K562 (cell line): ENCODE results near the gene FAM89B. TPM values are rescaled to one million over a fixed set of nuclear protein-coding genes. Genes with fewer than 3 reads are reported as not detected.

ENCODE experiments used
- ATAC-seq: fragments of 200-7000 bp; cut with Tn5 transposase; 3 replicates; pipeline ENCODE4 v1.9.1; 2020; ENCODE audit warnings: moderate library complexity
- BruUV-seq: library from RNA; stranded (reverse); fragments of 400-500 nt; replicated peaks from 2 replicates; lab custom pipeline; 2021; lab: Mats Ljungman, UMichigan
- CTCF ChIA-PET: fragments of 300-600 bp; formaldehyde crosslinking; extraction: SDS; loops from one replicate; lab custom pipeline; 2021; ENCODE audit warnings: low intra/inter-chr PET ratio; lab: Yijun Ruan, JAX
- POLR2A ChIA-PET: fragments of 300-600, 350-650 bp; sonication (Branson Sonifier 250); formaldehyde crosslinking; extraction: SDS; loops from one replicate; lab custom pipeline; 2021; ENCODE audit warnings: antibody characterized with exemption, inconsistent platforms; lab: Yijun Ruan, JAX
- DNase-seq, 4 experiments: peaks; one replicate each; pipeline versions ENCODE4 v3.0.0 to v3.0.0-alpha.2; 2011 to 2018; ENCODE audit warnings: low spot score in 3 of 4, mixed read lengths in 3 of 4; ENCODE audit errors: extremely low read depth in 1 of 4
- FAIRE-seq: peaks from 2 replicates; lab custom pipeline; 2011; peaks lifted over from hg19 to GRCh38; lab: Jason Lieb, UNC
- H2AFZ ChIP-seq: 2 replicates; pipeline ENCODE4 v1.6.0; 2011; ENCODE audit warnings: low read depth, low read length, control low read depth, inconsistent platforms
- H3K27ac ChIP-seq: fragments of 200-600 bp; 3 replicates; pipeline ENCODE4 v1.8.0; 2011; ENCODE audit warnings: low read depth, mild to moderate bottlenecking, control low read depth, inconsistent platforms, low read length, moderate library complexity, mixed read lengths; ENCODE audit errors: extremely low read depth
- H3K27me3 ChIP-seq, 2 experiments: fragments of 300-600 bp in 1 of 2; 2 replicates in 1 of 2; 3 replicates in 1 of 2; pipeline versions ENCODE4 v1.6.0 to v1.8.0; 2011; ENCODE audit warnings: inconsistent platforms in 2 of 2, low read length in 2 of 2, mild to moderate bottlenecking in 1 of 2, mixed read lengths in 1 of 2, moderate library complexity in 1 of 2; ENCODE audit not compliant: control insufficient read depth in 2 of 2, insufficient read depth in 2 of 2
- H3K36me3 ChIP-seq: fragments of 300-600 bp; 3 replicates; pipeline ENCODE4 v1.8.0; 2011; ENCODE audit warnings: mild to moderate bottlenecking, low read length, inconsistent platforms; ENCODE audit not compliant: control insufficient read depth, insufficient read depth
- H3K4me1 ChIP-seq, 2 experiments: fragments of 200-600 bp in 1 of 2; replicated peaks in 1 of 2; 2 replicates in 1 of 2; 3 replicates in 1 of 2; pipeline versions ENCODE4 v1.5.1 to v1.8.0; 2011; ENCODE audit warnings: inconsistent platforms in 2 of 2, low read length in 2 of 2, mild to moderate bottlenecking in 1 of 2, mixed read lengths in 1 of 2, moderate library complexity in 1 of 2; ENCODE audit not compliant: control insufficient read depth in 2 of 2, insufficient read depth in 2 of 2
- H3K4me2 ChIP-seq: 2 replicates; pipeline ENCODE4 v1.6.1; 2011; ENCODE audit warnings: low read length, control low read depth, inconsistent platforms, mixed read lengths; ENCODE audit not compliant: insufficient read depth
- H3K4me3 ChIP-seq: fragments of 200-600 bp; sonication (generic), shearing (Covaris generic); 2 replicates; pipeline ENCODE4 v1.5.1; 2016; ENCODE audit warnings: control low read depth, inconsistent platforms
- H3K79me2 ChIP-seq: fragments of 200-600 bp; 3 replicates; pipeline ENCODE4 v1.8.0; 2011; ENCODE audit warnings: low read length, inconsistent platforms; ENCODE audit not compliant: control insufficient read depth, insufficient read depth
- H3K9ac ChIP-seq, 2 experiments: 2 replicates each; pipeline versions ENCODE4 v1.6.0 to v1.6.1; 2011; ENCODE audit warnings: low read depth in 2 of 2, low read length in 2 of 2, control low read depth in 1 of 2, inconsistent platforms in 1 of 2, mild to moderate bottlenecking in 1 of 2, mixed read lengths in 1 of 2; ENCODE audit not compliant: insufficient read depth in 1 of 2
- H3K9me1 ChIP-seq: one replicate; pipeline ENCODE4 v1.6.0; 2011; ENCODE audit warnings: inconsistent platforms, mild to moderate bottlenecking, low read length, moderate library complexity; ENCODE audit not compliant: control insufficient read depth, insufficient read depth
- H3K9me3 ChIP-seq: replicated peaks from 2 replicates; pipeline ENCODE4 v1.5.1; 2011; ENCODE audit warnings: low read depth, low read length, inconsistent platforms; ENCODE audit not compliant: control insufficient read depth, insufficient read depth
- H4K20me1 ChIP-seq: replicated peaks from 2 replicates; pipeline ENCODE4 v1.6.1; 2011; ENCODE audit warnings: low read length, inconsistent platforms, mixed read lengths; ENCODE audit not compliant: control insufficient read depth, insufficient read depth
- CBFA2T2 ChIP-seq: fragments of 450-650 bp; conservative IDR thresholded peaks from 2 replicates; pipeline ENCODE4 v1.6.1; 2017; ENCODE audit warnings: mild to moderate bottlenecking
- CBFA2T3 ChIP-seq: fragments of 450-650 bp; IDR thresholded peaks from 2 replicates; pipeline ENCODE4 v1.6.1; 2017
- HMG20A ChIP-seq: fragments of 450-650 bp; formaldehyde crosslinking; conservative IDR thresholded peaks from 2 replicates; pipeline ENCODE4 v1.4.0; 2020; ENCODE audit warnings: mild to moderate bottlenecking, mixed read lengths
- MAX ChIP-seq: sonication (generic); formaldehyde crosslinking; IDR thresholded peaks from 2 replicates; pipeline ENCODE4 v1.9.0; 2022; ENCODE audit warnings: mild to moderate bottlenecking, missing genetic modification reagents
- NCOR1 ChIP-seq: fragments of 450-650 bp; IDR thresholded peaks from 2 replicates; pipeline ENCODE4 v1.6.1; 2016; ENCODE audit warnings: mild to moderate bottlenecking, moderate library complexity
- RBFOX2 ChIP-seq: fragments of 200-400 bp; formaldehyde crosslinking; IDR thresholded peaks from 2 replicates; pipeline ENCODE4 v1.6.1; 2017; ENCODE audit warnings: low read depth, mild to moderate bottlenecking, low read length, moderate library complexity
- ZMIZ1 ChIP-seq, 2 experiments: fragments of 150-350 bp in 1 of 2; IDR thresholded peaks; 2 replicates each; pipeline ENCODE4 v1.6.1; 2012 to 2016; ENCODE audit warnings: low read depth in 2 of 2, low read length in 2 of 2, mild to moderate bottlenecking in 1 of 2, moderate library complexity in 1 of 2
- ZNF263 ChIP-seq: sonication (generic); formaldehyde crosslinking; IDR thresholded peaks from 2 replicates; pipeline ENCODE4 v1.8.0; 2022; ENCODE audit warnings: mild to moderate bottlenecking, missing genetic modification reagents, borderline replicate concordance
- WGBS: fragments of 100-300 bp; shearing (Covaris generic); methylation state at CpG from one replicate; pipeline ENCODE4 v1.1.6; 2016; ENCODE audit warnings: low coverage, mixed read lengths; ENCODE audit not compliant: insufficient coverage; ENCODE audit errors: missing lambda C conversion rate; 5-methylcytosine and 5-hydroxymethylcytosine counted together
- in situ Hi-C: fragments of 300-500 bp; cut with MboI; formaldehyde crosslinking; loops from 4 replicates; pipeline ENCODE4 v1.15.0; 2018; ENCODE audit warnings: inconsistent platforms, mixed read lengths
- intact Hi-C: fragments of 100-400 bp; cut with micrococcal nuclease; formaldehyde crosslinking; loops from 2 replicates; pipeline ENCODE4 v1.14.2; 2022
- polyA plus RNA-seq, 8 experiments: library from polyadenylated mRNA; depleted of rRNA in 4 of 8; stranded (reverse) in 5 of 8; unstranded in 3 of 8; fragments of >200 nt; fragmentation: Nextera tagmentation in 2 of 8; fragmentation: Illumina TruSeq in 1 of 8; extraction: Ambion mirVana in 2 of 8; extraction: Trizol in 1 of 8; gene quantifications; 2 replicates each; pipeline versions ENCODE4 v1.2.1 to v1.2.3, GENCODE V29; 2011 to 2014; ENCODE audit warnings: inconsistent platforms in 1 of 8, missing spikeins in 1 of 8
- total RNA-seq, 7 experiments: library from RNA; depleted of rRNA in 6 of 7; stranded (reverse); fragments of >200 nt in 6 of 7; fragmentation: Illumina TruSeq in 2 of 7; extraction: Trizol in 2 of 7; gene quantifications; 2 replicates each; pipeline versions ENCODE4 v1.2.1 to v1.2.3, GENCODE V29; 2011 to 2021; ENCODE audit warnings: low replicate concordance in 1 of 7

FAM89B gene
- total and polyA plus RNA-seq, 9 of the 15 experiments (the other 6 are each of a cell fraction or from before 2014, with no cell fraction given): 0.32 to 27.6 (median 11.9) TPM

GRCh38 chr11:65578667-65579066 is 6.3 kb downstream of the FAM89B start:
- H2AFZ ChIP-seq: no peak overlapping the region
- no peak for TF ChIP-seq HMG20A
- TF ChIP-seq RBFOX2: 0 out of 2 replicates have a peak, but pooled peaks have one; percentile 3
- peak; percentile 32; the same call in 1 of the 2 replicates for TF ChIP-seq MAX (CRISPR knock-in tag)
- peak; percentile 32; the same call in 1 of the 2 replicates for TF ChIP-seq NCOR1
- peak; percentile 27; the same call in 1 of the 2 replicates for TF ChIP-seq ZNF263 (CRISPR knock-in tag)
- peak; percentile 53; the same call in 1 of the 2 replicates for TF ChIP-seq CBFA2T3
- TF ChIP-seq CBFA2T2: 0 out of 2 replicates have a peak, but pooled peaks have one; percentile 6
- no peak for TF ChIP-seq ZMIZ1 (IDR thresholded peaks at IDR 0.05; ENCODE audit: low read depth in 2 of 2, low read length in 2 of 2)
- TF ChIP-seq, all 486 proteins: peak for 6
- ChIA-PET POLR2A (interaction anchor here (1.0 to 1.7 kb wide), 4 partner anchors 8 to 155 kb away, joined by 3 to 4 read pairs (median 4); no protein-coding TSS in a partner anchor), CTCF (no interaction called here)
- Histone ChIP-seq H3K79me2 (peaks cover 34% of the 10 kb centered on the region), H3K9me3 (no peaks in the 10 kb centered on the region), H3K36me3 (peaks cover 56% of the 10 kb centered on the region; the same call in 2 of the 3 replicates), H4K20me1 (no peaks in the 10 kb centered on the region), H3K4me1 (peaks cover 37 to 83% of the 10 kb centered on the region in 2 experiments), H3K9ac (peak overlapping the region; percentile 76 to 95), H3K27me3 (no peaks in the 10 kb centered on the region; a peak in 1 of 5 replicates), H3K9me1 (peaks cover 5% of the 10 kb centered on the region), H3K4me2 (peak overlapping the region; percentile 50), H3K4me3 (no peak overlapping the region), H3K27ac (peak overlapping the region; percentile 22; the same call in 1 of the 3 replicates)
- in situ Hi-C loops (no loop called here), intact Hi-C loops (no loop called here)
- FAIRE-seq: no peak
- 58% methylated on average over 3 of the region's 3 CpGs for WGBS
- peak in 2 of 4 experiments; percentile 36 to 52 for DNase-seq
- no TSS peak for BruUV-seq
- ATAC-seq: no peak
